NOMO-1 (cell line): Measurements from ENCODE around the gene MRPS22.

Source experiments
- DNase-seq, 2 experiments: peaks; one replicate each; lab custom pipeline; 2025; ENCODE audit not compliant: unreplicated experiment in 2 of 2; lab: John Stamatoyannopoulos, UW

MRPS22 gene

DNA sequence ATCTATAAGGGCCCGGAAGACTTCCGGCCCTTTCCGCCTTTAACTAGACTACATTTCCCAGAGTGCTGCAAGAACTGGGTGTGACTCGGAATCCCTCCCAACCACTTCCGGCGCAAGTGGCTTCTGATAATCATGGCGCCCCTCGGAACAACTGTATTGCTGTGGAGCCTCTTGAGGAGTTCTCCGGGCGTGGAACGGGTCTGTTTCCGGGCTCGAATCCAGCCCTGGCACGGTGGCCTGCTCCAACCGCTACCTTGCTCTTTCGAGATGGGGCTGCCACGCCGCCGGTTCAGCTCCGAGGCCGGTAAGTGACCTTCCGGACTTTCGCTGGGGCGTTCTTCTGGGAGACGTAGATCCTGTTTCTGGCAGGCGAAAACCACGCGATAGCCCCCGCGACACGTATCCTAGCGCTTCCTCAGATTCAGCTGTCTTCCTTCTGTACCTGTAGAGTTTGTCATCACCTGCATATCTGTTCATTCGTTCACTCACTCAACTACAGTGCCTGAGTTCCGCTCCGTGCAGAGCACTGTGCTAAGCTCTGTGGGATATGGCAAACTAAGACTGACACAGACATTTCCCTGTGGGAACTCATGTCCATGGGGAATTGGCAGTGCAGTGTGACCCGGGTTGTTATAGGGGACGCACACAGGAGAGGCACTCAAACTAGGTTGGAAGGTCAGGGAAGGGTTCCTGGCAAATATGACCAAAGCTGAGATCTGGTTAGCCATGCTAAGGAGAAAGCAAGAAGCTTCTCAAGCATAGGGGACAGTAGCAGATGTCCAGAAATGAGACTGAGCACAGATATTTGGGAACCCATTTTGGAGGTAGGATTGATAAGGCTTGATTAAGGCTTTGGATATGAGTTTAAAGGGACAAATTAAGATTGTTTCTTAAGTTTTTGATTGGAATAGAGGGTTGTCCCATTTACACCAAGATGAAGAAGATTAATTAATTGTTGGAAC is at the start of gene MRPS22:
Gene MRPS22 (plus strand): TSS at position 126 of the 962 bp plus-strand sequence. CDS start 7 bp downstream, at position 133.
- DNase-seq, result peak; percentile 98

DNA sequence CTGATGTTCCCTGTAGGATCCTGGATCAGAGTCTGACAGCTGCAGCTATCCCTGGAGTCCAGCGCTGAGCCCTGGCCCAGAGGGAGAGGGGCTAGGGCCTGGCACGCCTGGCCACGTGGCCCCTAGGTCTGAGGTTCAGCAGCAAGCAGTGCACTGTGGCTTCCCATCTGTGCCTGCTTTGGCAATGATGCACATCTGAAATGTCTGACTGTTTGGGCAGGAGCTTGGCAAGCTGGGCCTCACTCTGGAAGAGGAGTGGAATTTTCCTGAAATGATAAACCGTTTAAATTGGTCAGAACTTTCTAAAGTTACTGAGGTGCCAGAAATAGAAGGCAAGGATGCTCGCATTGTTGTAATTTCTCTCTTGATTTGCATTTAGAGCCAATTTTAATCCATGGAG is 48.8 kb upstream of the MRPS22 start:
- no peak for DNase-seq

DNA sequence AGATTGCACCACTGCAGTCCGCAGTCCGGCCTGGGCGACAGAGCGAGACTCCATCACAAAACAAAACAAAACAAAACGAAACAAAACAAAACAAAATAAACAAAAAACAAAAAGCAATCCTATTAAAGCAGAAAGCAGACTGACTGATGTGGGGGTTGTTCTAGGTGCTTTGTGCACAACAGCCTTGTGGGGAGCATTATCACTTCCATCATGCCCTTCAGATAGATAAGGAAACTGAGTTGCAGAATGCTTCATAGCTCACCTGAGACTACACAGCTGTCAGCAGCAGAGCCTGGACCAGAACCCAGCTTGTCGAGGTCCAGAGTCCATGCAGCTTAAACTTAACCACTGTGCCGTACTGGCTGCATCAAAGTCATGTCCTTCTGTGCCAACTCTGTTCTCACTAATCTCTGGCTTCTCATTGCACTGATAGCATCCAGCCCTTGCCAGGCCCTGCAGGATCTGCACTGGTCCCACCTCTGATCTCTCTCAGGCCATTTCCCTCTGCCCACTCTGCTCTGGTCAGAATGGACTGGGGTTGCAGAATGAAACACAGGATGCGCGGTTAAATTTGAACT is 47.6 kb upstream of the MRPS22 start:
- DNase-seq, result no peak

DNA sequence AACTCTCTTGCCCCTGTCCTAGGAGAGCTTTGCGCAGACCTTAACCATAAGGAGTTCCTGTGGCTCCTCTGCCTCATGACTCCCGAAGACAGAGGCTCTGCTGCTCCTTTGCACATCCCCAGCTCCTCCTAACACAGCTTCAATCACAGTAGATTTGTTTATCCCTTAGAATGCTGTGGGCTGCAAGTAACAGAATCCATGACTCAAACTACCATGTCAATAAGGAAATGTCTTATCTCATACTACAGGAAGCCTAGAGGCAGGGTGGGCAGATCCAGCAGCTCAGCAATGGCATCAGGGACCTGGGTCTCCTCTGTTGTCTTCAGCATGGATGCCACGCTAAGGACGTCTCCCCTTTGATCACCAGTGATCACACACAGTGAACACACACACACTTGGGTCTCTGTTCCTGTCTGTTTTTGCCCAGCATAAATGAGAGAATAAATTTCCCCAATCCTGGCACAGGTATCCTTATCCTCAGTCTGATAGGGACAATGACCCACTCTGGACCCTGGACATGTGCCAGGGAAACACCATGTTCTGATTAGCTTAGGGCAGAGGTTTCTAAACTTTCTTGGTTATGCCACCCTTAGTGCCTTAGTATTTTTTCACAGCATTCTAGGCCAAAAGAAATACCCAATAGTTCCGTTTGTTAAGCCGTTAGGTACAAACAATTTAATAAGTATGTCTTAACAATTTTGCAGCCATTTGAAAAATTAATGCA is 46.1 kb upstream of the MRPS22 start:
- DNase-seq, result no peak

DNA sequence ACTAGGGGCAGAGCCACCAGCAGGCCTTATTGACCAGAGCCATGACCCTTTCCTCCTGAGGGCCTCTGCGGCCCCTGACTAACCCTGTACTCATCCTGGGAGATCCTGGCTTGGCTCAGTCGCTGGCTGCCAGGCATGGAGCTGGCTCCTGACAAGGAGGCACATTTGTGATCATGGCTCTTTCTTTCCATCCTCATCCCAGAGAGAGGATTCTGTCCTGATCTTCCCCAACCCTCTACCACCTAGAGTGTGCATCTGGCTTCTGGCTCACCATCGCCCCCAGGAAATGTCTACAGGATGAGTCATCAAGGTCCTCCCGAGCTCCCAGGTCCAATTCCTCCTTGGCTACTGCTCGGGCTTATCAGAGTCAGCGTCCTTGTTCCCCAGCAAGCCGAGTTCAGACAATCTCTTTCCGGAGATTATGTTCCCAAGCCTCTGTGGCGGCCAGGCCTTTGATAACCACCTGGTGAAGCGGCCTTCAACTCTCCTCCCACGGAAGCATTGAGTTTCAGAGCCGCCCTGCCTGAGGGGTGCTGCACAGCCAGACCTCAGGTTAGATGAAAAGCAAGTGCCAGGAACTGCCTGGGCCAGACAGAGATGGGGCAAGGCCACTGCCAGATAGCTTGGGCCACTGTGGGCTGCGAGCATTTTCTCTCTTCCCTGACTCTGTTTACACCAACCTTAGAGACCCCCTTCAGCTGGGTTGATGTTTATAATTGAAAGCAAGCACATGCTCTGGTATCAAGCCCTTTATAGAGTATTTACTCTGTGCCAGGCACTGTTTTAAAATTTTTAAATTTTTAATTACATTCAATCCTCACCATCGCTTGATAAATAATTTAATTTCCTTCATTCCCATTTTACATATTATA is 44.3 kb upstream of the MRPS22 start:
- no peak for DNase-seq

DNA sequence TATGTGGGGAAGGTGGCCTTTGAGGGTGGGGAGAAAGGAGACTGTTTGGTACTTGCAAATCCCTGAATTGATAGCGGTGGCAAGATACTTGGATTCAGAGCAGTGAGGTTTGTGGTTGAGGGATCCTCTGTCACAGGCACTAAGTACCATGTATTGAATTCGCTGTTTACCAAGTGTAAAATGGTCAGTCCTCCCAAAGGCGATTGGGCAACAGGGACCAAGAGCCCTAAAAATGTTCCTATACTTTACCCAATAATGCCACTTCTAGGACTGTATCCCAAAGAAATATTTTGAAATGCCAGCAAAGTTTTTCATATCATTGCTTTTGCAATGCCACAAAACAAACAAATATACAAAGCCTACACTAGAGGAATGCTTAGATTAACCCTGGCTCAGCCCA is 43.4 kb upstream of the MRPS22 start:
- no peak for DNase-seq

DNA sequence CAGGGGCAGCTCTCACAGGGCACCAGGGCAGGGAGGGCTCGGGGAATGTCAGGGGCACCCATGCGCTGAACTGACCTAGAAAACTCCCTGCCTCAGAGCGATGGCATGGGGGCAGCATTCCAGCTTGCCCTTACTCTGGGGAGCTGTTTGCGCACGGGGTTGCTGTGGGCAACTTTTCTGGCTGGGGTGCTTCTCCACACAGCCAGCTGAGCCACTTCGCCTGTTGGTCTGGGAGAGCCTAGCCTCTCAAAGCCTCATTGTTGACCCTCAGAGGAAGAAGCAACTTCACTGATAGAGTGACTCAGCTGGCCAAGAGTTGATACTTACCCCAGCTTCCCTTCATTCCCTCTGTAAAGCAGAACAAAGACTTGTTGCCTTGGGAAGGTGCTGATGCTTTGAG is 42.6 kb upstream of the MRPS22 start:
- no peak for DNase-seq

DNA sequence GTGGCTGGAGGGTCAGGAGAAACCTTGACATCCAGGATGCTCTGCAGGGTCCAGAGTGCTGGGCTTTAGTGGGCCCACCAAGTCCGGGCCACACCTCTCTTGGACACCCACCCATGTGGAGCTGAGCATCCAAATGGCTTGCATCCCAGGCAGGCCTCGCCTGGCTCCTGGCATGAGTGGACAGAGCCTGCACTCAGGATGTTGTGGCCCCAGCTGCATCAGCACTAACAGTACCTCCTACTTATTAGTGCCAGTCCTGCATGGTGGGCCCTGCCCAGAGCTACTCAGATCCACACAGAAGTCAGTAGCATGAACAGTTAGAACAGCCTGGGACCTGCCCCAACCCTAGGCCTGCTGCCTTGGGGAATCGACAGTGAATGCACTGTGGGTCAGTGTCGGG is 42.2 kb upstream of the MRPS22 start:
- DNase-seq, result no peak

DNA sequence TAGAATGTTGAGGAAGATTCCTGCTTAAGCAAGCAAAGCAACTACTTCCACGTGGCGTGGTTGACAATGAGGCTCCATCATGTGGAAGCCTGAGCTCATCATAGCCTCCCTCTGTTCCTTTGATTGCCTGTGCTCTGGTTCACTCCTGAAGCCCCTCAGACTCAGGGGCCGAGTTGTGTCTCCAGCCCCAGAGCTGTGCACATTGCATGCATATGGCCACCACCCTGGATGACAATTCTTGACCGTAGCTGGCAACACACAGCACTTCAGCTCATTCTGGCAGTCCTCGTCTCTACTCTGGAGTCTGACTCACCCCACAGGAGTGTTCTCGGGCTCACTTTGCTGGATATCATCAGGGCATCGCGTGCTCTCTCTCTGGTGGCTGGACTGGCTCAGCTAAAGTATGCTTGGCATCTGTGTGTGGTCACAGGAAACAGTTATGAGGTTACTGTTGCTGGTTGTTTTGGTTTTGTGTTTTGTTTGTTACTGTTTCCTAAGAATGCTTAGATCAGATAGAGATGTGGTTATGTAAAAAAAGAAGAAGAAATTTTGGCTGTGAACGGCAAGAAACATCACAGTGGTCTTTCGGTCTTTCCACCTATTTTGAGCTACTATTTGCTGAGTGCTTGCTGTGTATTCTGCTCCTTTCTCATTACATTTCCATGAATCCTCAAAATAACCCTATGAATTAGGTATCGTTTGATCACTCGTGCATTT is 41.6 kb upstream of the MRPS22 start:
- no peak for DNase-seq

DNA sequence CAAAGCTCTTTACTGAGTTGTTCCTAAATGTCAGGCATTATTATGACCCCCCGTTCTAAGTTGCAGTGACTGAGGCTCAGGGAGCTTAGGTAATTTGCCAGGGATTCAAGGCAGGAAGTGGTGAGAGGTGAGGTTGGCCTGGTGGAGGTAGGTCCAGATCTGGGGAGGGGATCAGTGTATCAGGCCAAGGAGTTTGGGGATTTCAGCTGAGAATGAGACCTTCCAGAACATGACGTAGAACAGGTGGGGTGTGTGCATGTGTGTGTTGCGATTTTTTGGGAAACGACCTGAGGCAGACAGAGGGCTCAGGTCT is 41.1 kb upstream of the MRPS22 start:
- no peak for DNase-seq

DNA sequence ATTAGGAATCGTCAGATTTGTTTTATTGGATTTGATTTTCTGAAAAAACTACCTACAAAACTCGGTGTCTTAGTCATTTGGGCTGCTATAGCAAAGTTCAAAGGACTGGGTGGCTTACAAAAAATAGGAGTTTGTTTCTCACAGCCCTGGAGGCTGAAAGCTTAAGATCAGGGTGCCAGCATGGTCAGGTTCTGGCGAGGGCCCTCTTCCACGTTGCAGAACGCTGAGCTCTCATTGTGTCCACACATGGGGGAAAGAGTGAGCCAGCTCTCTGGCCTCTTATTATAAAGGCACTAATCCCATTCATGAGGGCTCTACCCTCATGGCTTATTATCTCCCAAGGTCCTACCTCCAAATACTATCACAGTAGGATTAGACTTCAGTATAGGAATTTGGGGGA is 40.6 kb upstream of the MRPS22 start:
- DNase-seq, result no peak

DNA sequence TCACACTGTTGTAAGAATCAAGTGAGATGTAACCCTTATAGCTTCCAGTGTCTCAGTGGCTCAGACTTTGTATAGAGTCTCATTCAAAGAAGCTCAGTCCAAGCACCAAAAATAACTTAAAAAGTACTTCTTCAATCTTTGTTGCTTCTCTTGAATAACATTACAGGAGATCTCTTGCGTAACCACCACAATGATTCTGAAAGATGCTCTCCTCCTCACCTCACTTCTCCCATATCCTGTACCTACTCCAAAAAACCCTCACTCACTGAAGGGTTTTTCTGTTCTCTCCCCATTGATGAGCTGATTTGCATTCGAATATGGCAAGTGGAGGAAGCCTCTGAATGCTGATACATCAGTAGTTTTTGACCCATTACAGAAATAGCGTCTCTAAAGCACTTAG is 39.4 kb upstream of the MRPS22 start:
- DNase-seq, result no peak

DNA sequence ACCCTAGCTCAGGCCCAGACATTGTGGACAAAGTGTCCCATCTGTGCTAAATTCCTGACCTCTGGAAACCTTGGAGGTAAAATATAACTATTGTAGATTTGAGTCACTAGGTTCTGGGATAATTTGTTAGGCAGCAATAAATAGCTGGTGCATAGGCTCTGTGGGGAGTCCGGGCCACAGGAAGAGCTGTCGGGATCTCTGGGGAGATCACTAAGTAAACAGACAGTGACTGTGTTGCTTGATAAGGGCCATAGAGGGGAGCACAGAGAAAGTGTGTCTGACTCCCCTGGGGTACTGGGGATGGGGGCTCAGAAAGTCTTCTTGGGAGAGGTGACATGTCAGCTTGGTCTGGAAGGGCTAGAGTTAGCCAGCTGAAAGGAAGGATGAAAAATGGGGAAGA is 37.7 kb upstream of the MRPS22 start:
- DNase-seq, result no peak

DNA sequence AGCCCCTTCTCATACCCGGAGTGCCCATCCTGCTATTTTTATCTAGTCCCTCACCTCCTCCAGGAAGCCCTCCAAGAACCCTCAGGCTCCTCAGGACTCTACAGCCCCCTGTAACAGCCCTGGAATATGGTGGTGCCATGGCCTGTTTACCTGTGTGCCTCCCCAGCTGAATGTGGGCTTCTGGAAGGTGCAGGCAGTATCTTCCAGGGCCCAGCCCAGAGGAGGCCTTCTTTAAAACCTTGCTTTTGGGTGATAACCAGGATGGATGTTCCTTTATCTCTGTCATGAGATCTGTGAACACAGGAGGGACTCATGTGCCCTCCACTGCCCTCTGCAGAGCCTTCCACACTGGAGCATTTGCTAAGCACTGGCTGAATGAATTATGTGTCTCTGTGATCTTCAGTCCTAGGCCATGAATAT is 36.7 kb upstream of the MRPS22 start:
- DNase-seq, result no peak

DNA sequence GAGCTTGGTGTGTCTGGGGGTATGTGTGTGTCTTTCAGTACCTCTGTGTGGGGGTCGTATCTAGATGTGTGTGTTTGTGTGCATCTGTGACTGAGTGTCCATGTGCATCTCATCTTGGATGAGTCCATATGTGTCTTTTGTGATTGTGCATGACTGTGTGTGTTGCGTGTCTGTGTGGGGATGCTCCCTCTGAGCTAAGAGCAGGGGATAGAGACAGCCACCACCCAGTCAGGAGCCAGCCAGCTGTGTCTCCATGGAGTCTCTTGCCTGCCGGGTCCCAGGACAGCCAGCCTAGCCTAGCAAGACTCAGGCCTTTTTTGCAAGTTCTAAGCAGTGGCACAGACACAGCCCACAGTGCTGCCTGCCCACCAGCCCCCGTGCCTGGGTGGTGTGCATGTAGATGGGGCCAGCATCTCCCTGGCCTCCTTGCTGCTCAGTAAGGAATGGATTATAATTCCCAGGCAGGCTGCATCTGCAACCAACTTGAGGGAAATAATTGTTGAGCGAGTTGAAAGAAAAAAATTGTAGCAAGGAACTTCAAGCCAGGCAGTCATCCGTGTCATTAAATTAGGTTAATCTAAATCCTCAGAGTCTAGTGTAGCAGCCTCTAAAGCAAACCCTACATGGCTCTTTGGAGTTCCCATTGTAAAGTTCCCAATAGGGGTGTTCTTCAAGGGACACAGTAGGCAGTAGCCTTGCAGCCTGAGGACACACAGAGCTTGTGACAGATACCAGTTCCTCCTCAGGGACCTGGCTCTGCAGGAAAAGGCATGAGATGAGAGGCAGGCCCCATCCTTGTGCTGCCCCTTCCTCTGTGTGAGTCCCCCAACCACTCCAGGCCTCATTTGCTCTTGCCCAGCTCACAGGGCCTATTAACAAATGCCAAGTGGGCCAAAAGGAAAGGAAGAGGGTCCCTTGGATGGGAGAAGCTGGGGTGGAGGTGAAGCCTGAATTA is 35.9 kb upstream of the MRPS22 start:
- DNase-seq, result no peak

DNA sequence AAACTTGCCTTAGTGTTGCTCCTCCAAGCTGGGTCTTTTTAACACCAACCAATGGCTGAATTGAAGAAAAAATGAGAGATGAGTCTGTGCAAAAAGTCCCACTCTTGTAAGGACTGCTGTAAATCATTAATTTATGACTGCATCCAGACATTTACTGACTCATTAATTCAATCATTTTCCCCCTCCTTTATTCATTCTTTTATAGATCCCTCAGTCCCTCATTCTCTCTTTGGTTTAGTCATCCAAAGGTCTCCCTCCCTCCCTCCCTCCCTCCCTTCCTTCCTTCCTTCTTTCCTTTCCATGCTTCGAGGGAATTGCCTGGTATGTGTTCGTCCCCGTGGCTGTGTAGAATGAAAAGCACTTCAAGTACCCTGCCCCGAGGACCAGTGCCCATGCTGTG is 35.3 kb upstream of the MRPS22 start:
- no peak for DNase-seq

DNA sequence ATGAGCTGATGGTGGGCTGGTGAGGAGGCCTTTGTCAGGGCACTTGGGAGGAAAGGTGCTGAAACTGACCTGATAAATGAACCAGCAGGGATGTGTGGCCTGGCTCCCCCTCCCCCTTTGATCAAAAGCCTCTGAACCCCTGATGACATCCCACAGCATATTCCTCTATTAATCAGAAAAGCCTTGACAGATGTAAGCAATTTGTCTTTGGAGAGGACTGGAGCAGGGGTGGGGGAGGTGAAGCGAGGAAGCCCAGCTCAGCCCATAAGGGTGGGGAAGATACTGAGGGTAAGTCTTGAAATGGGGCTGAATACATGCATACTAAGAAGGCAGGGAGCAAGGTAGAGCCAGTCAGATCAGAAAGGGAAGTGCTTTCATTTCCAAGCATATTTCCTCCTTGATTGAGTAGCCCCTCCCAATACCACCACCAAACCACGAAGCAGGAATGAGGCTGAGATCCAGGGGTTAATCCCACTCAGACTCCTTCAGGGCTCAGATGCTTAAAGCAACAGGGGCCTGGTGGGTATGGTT is 34.7 kb upstream of the MRPS22 start:
- no peak for DNase-seq

DNA sequence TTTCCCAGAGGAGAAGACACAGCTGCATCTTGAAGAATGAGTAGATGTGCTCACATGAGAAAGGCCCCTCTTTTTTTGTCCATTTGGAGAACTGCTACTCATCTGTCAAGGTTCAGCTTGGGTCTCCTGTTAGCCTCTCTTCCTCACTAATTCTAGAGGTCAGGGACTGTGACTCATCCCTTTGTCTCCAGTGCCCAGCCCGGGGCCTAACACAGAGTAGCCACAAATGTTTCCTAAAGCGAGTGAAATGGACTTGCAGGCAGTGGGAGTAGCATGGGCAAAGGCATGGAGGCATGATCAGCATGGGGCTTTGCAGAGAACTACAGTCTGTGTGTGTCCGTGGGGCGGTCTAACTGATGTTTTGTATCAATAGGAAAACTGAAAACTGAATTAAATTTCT is 33.9 kb upstream of the MRPS22 start:
- DNase-seq, result no peak

DNA sequence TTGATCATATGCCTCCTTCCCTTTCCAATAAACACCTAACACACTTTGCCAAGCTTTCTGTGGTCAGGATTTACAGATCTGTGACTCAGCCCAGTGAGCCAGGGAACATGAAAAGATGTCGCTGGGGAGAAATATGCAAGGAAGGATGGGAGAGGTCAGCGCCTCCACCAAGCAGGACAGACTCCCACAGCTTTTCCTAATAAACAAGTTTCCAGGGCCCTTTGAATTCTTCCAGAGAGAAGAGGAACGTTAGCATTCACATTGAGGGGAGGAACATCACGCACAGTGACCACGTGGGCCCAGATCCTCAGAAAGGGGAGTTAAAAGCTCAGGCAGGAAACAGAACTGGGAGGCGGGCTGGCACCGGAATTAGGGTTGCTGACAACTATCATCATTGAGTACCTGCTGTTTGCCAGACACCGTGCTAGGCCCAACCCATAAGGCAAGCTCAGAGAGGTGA is 33.3 kb upstream of the MRPS22 start:
- no peak for DNase-seq
